IPS-NIHi7 (cell line): ENCODE data around the gene PRKCB.

Source experiments
- DNase-seq: peaks from one replicate; pipeline ENCODE4 v3.0.0; 2012; ENCODE audit warnings: mixed read lengths; ENCODE audit errors: extremely low spot score

Gene PRKCB

GRCh38 chr16:23865853-23866252 is 30.1 kb downstream of the PRKCB start:
- peak; percentile 22 for DNase-seq

- DNase-seq = no peak
These were observed 30.8 kb downstream of the PRKCB start for GRCh38 chr16:23866621-23867020.

- no peak for DNase-seq
These were observed 31.8 kb downstream of the PRKCB start for GRCh38 chr16:23867566-23867965.

GRCh38 chr16:23868136-23868535 is 32.4 kb downstream of the PRKCB start:
- DNase-seq = no peak

GRCh38 chr16:23869052-23869451 is 33.3 kb downstream of the PRKCB start:
- no peak for DNase-seq

- no peak for DNase-seq
These were observed 36.1 kb downstream of the PRKCB start for GRCh38 chr16:23871924-23872323.

- DNase-seq = no peak
These were observed 39.0 kb downstream of the PRKCB start for GRCh38 chr16:23874613-23875294.

GRCh38 chr16:23876256-23876896 is 40.6 kb downstream of the PRKCB start:
- DNase-seq = no peak

- no peak for DNase-seq
These were observed 41.6 kb downstream of the PRKCB start for GRCh38 chr16:23877107-23878070.

GRCh38 chr16:23879735-23880373 is 44.1 kb downstream of the PRKCB start:
- DNase-seq = no peak

- no peak for DNase-seq
These were observed 53.4 kb downstream of the PRKCB start for GRCh38 chr16:23889189-23889588.

GRCh38 chr16:23893986-23894385 is 58.2 kb downstream of the PRKCB start:
- DNase-seq = no peak

GRCh38 chr16:23895052-23895451 is 59.3 kb downstream of the PRKCB start:
- no peak for DNase-seq

GRCh38 chr16:23896832-23897821 is 61.3 kb downstream of the PRKCB start:
- DNase-seq = no peak

- DNase-seq = no peak
These were observed 63.1 kb downstream of the PRKCB start for GRCh38 chr16:23898682-23899430.

- DNase-seq = no peak
These were observed 64.1 kb downstream of the PRKCB start for GRCh38 chr16:23899869-23900268.

GRCh38 chr16:23900480-23901177 is 64.8 kb downstream of the PRKCB start:
- DNase-seq = no peak

GRCh38 chr16:23901178-23902033 is 65.6 kb downstream of the PRKCB start:
- DNase-seq = peak; percentile 18
